HL-60/S4 (cell line): Measurements from ENCODE around the gene HSF5.

Source experiments
- in situ Hi-C: fragments of 300-500 bp; cut with MboI; formaldehyde crosslinking; loops from 2 replicates; pipeline ENCODE4 v1.14.3; 2022; ENCODE audit warnings: low sequenced_read_pairs

Gene HSF5

GRCh38 chr17:58373003-58373402 lies 115.2 kb downstream of the HSF5 start:
- in situ Hi-C loops: no loop called here

GRCh38 chr17:58371300-58371950 lies 116.8 kb downstream of the HSF5 start:
- in situ Hi-C loops: no loop called here

- in situ Hi-C loops: no loop called here
Observed at GRCh38 chr17:58370716-58371115, 117.5 kb downstream of the HSF5 start.

- in situ Hi-C loops: no loop called here
Observed at GRCh38 chr17:58370309-58370708, 117.9 kb downstream of the HSF5 start.
